Measurements from ENCODE around the gene TMED1. TPM values are rescaled to one million over a fixed set of nuclear protein-coding genes. Genes with fewer than 3 reads are reported as not detected.
"Not testable (repeated sequence)": the region's sequence is repeated elsewhere in the genome, so short reads cannot be mapped to it uniquely, and the experiment has no call there.

TMED1 gene
- total and polyA plus RNA-seq, 2 of the 4 experiments (the other 2 are of a cell fraction), result 37.6 to 41.4 TPM

DNA sequence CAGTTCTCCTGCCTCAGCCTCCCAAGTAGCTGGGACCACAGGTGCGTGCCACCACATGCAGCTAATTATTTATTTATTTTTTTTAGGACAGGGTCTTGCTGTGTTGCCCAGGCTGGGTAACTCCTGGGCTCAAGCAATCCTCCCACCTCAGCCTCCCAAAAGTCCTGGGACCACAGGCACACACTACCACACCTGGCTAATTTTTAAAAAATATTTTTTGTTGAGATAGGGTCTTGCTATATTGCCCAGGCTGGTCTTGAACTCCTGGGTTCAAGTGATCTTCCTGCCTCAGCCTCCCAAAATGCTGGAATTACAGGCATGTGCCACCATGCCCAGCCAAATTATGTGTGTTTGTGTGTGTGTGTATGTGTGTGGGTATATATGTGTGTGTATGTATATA, 20.9 kb upstream of the TMED1 start:
- H3K27me3 ChIP-seq (ENCODE audit: control insufficient read depth, insufficient read depth, low read length); H4K20me1 ChIP-seq (ENCODE audit: insufficient read depth, low read length); H3K36me3 ChIP-seq (ENCODE audit: control insufficient read depth, insufficient read depth, low read length); BruUV-seq (replicated peaks); H2BK5ac ChIP-seq (ENCODE audit: low read depth, low read length, poor library complexity, severe bottlenecking); ATAC-seq (ENCODE audit: low read depth); intact Hi-C loops (cut with micrococcal nuclease); H3K4me3 ChIP-seq (ENCODE audit: insufficient read depth, low read depth, low read length); H3K14ac ChIP-seq (replicated peaks; ENCODE audit: low read depth, low read length); H3K9me1 ChIP-seq (ENCODE audit: insufficient read depth, low read length); H2AK5ac ChIP-seq (ENCODE audit: low read depth, low read length); POLR2A ChIA-PET (ENCODE audit: unreplicated experiment); H4K5ac ChIP-seq (ENCODE audit: low read depth, low read length); H2BK15ac ChIP-seq (ENCODE audit: low read depth, low read length); H3K27ac ChIP-seq (ENCODE audit: insufficient read depth, low read length); DNase-seq; CTCF ChIA-PET; H2AK9ac ChIP-seq (replicated peaks; ENCODE audit: low read depth, low read length, poor library complexity); H3K9me3 ChIP-seq (ENCODE audit: control insufficient read depth, insufficient read depth, low read length); dilution Hi-C loops (cut with HindIII; ENCODE audit: low sequenced_read_pairs, unreplicated experiment); H3K4me1 ChIP-seq (ENCODE audit: control insufficient read depth, insufficient read depth, low read length); H3K79me1 ChIP-seq (ENCODE audit: low read depth in 1 of 2, low read length in 2 of 2); H4K8ac ChIP-seq (ENCODE audit: low read depth in 2 of 2, low read length in 2 of 2); H3K56ac ChIP-seq (ENCODE audit: extremely low read depth, insufficient read depth, low read length); H2BK120ac ChIP-seq (ENCODE audit: low read depth, low read length); H3K18ac ChIP-seq (ENCODE audit: low read depth, low read length); H2BK20ac ChIP-seq (ENCODE audit: low read depth, low read length); H3K9ac ChIP-seq (ENCODE audit: low read depth, low read length); H3K4me2 ChIP-seq (ENCODE audit: low read depth, low read length); H4K91ac ChIP-seq (ENCODE audit: insufficient read depth, low read depth, low read length); H3K23ac ChIP-seq (ENCODE audit: low read depth, low read length); H3K4ac ChIP-seq (ENCODE audit: low read depth, low read length); in situ Hi-C loops (cut with MboI; ENCODE audit: low sequenced_read_pairs); H2AFZ ChIP-seq (replicated peaks; ENCODE audit: low read length, poor library complexity): not testable (repeated sequence)
- no CpG with 5 or more reads among the region's 1 CpG for WGBS, 2 experiments (ENCODE audit: extremely low coverage in 2 of 2, insufficient read length in 1 of 2)
